ENCODE results near the gene USP21. TPM values are rescaled to one million over a fixed set of nuclear protein-coding genes. Genes with fewer than 3 reads are reported as not detected.

USP21 gene
- total and polyA plus RNA-seq, 9 of the 15 experiments (the other 6 are each of a cell fraction or from before 2014, with no cell fraction given), result 4.9 to 52.4 (median 21.6) TPM

GRCh38 chr1:161209790-161210409 lies 50.6 kb downstream of the USP21 start (continued):
- TF ChIP-seq MAZ (CRISPR knock-in tag; conservative IDR thresholded peaks at IDR 0.05 in 1 of 2, IDR thresholded peaks at IDR 0.05 in 1 of 2) (peak; percentile 32 to 82; a peak in 2 of 4 replicates), ZNF512 (tag; IDR thresholded peaks at IDR 0.05) (no peak), NR4A1 (CRISPR knock-in tag; IDR thresholded peaks at IDR 0.05) (no peak), NR4A1 (tag; IDR thresholded peaks at IDR 0.05) (no peak), WHSC1 (IDR thresholded peaks at IDR 0.05; ENCODE audit: low read length) (no peak), POLR3A (IDR thresholded peaks at IDR 0.05; ENCODE audit: borderline replicate concordance, extremely low read depth, insufficient read depth, insufficient read length) (no peak), MEF2D (tag; conservative IDR thresholded peaks at IDR 0.05; ENCODE audit: low read depth) (no peak), FIP1L1 (IDR thresholded peaks at IDR 0.05; ENCODE audit: low read depth, low read length, poor library complexity, severe bottlenecking) (no peak), CLOCK (CRISPR knock-in tag; IDR thresholded peaks at IDR 0.05; ENCODE audit: borderline replicate concordance) (no peak), ZNF395 (CRISPR knock-in tag; IDR thresholded peaks at IDR 0.05) (no peak), CBX2 (IDR thresholded peaks at IDR 0.05; ENCODE audit: insufficient read depth, low read length, poor library complexity, severe bottlenecking) (no peak), ZHX1 (conservative IDR thresholded peaks at IDR 0.05; ENCODE audit: low read length) (no peak), SRSF3 (IDR thresholded peaks at IDR 0.05; ENCODE audit: insufficient read depth, low read length) (no peak), ZSCAN32 (CRISPR knock-in tag; IDR thresholded peaks at IDR 0.05) (no peak), POLR2A (conservative IDR thresholded peaks at IDR 0.05) (no peak), ZNF23 (CRISPR knock-in tag; IDR thresholded peaks at IDR 0.05) (no peak), NEUROD1 (IDR thresholded peaks at IDR 0.05; ENCODE audit: borderline replicate concordance, low read depth, low read length, partially characterized antibody) (peak; percentile 42), SUPT5H (IDR thresholded peaks at IDR 0.05) (no peak), NFYB (IDR thresholded peaks at IDR 0.05; ENCODE audit: extremely low read depth, insufficient read length) (no peak)
